ENCODE measurements around the gene KAT7.
A peak's percentile ranks its signal among the peaks of the same experiment; 100 is the strongest.

KAT7 gene

GRCh38 chr17:49832840-49833599, 44.5 kb downstream of the KAT7 start:
- no peak for DNase-seq (ENCODE audit: low spot score)

GRCh38 chr17:49834118-49834743, 45.8 kb downstream of the KAT7 start:
- TF ChIP-seq CTCF (IDR thresholded peaks at IDR 0.05), result no peak
- Histone ChIP-seq H3K4me3 (no peak overlapping the region), H3K27ac (peak overlapping the region in 1 of 2 donors; percentile 10)
- DNase-seq (ENCODE audit: low spot score), result no peak

More at GRCh38 chr17:49832840-49833599, 44.5 kb downstream of the KAT7 start:
- no peak overlapping the region for H3K4me3 ChIP-seq
- no peak for TF ChIP-seq CTCF (IDR thresholded peaks at IDR 0.05)
- peak overlapping the region in 1 of 2 donors; percentile 26 for H3K27ac ChIP-seq

- Histone ChIP-seq H3K4me3 (peak overlapping the region; percentile 3), H3K27ac (peak overlapping the region; percentile 71 to 74)
- no peak for DNase-seq (ENCODE audit: low spot score)
- TF ChIP-seq CTCF (IDR thresholded peaks at IDR 0.05), result no peak
Measured at GRCh38 chr17:49835472-49835871, 47.0 kb downstream of the KAT7 start.

- peak overlapping the region; percentile 3 for H3K4me3 ChIP-seq
- TF ChIP-seq CTCF (IDR thresholded peaks at IDR 0.05), result no peak
- H3K27ac ChIP-seq, result peak overlapping the region; percentile 71 to 74
- no peak for DNase-seq (ENCODE audit: low spot score)
Measured at GRCh38 chr17:49836111-49837030, 47.9 kb downstream of the KAT7 start.

- Histone ChIP-seq H3K27ac (no peak overlapping the region), H3K4me3 (no peak overlapping the region)
- no peak for DNase-seq (ENCODE audit: low spot score)
- TF ChIP-seq CTCF (IDR thresholded peaks at IDR 0.05), result no peak
Measured at GRCh38 chr17:49839455-49839854, 51.0 kb downstream of the KAT7 start.

GRCh38 chr17:49841548-49841947, 53.1 kb downstream of the KAT7 start:
- Histone ChIP-seq H3K4me3 (no peak overlapping the region), H3K27ac (no peak overlapping the region)
- no peak for DNase-seq (ENCODE audit: low spot score)
- TF ChIP-seq CTCF (IDR thresholded peaks at IDR 0.05), result no peak

Data from coronary artery (tissue), 2 donors.